ENCODE results near the gene PRR5L. TPM values are rescaled to one million over a fixed set of nuclear protein-coding genes. Genes with fewer than 3 reads are reported as not detected.

PRR5L gene
- total RNA-seq, 1 experiment from 2014 or later, result not detected

DNA sequence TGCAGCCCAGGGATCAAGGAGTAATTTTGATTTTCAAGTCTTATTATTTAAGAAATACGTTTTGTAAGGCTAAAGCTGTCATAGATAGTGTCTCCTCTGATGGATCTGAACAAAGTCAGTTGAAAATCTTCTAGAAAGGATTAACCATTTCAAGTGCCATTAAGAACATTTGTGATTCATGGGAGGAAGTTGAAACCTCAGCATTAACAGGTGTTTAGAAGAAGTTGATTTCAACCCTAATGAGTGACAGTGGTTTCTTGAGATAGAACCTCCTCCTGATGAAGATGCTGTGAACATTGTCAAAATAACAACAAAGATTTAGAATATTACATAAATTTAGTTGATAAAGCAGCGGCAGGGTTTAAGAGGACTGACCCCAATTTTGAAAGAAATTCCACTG lies 61.7 kb downstream of the PRR5L start:
- Mint-ChIP-seq H3K27me3 (ENCODE audit: insufficient read depth, unreplicated experiment) (no peaks in the 10 kb centered on the region), H3K4me1 (ENCODE audit: low read depth, unreplicated experiment) (peaks cover 16% of the 10 kb centered on the region), H3K36me3 (ENCODE audit: insufficient read depth, unreplicated experiment) (no peaks in the 10 kb centered on the region), H3K9me3 (ENCODE audit: unreplicated experiment) (no peaks in the 10 kb centered on the region), H3K27ac (ENCODE audit: unreplicated experiment) (no peak overlapping the region), H3K4me3 (ENCODE audit: unreplicated experiment) (no peak overlapping the region)
- H3K27me3 ChIP-seq (replicated peaks; ENCODE audit: control insufficient read depth, insufficient read depth, low read length), result no peaks in the 10 kb centered on the region; the same call in 1 of the 2 replicates
- no peak overlapping the region for H3K4me3 ChIP-seq (ENCODE audit: low read depth, low read length)
- CTCF ChIA-PET, result interaction anchor here (1.4 kb wide), 1 partner anchor 121 kb away, joined by 3 read pairs; no protein-coding TSS in a partner anchor
- POLR2A ChIA-PET, result no interaction called here
- DNase-seq, result no peak
- BruUV-seq (replicated peaks), result no TSS peak
- TF ChIP-seq CTCF (IDR thresholded peaks at IDR 0.05; ENCODE audit: insufficient read depth in 1 of 2, low read depth in 1 of 2, low read length in 1 of 2, severe bottlenecking in 1 of 2, unreplicated experiment in 1 of 2), result no peak
- H3K36me3 ChIP-seq (ENCODE audit: control insufficient read depth, insufficient read depth, low read length), result no peaks in the 10 kb centered on the region
- H3K4me1 ChIP-seq, result peaks cover 4% of the 10 kb centered on the region; the same call in 1 of the 2 replicates
- intact Hi-C loops (cut with micrococcal nuclease; ENCODE audit: unreplicated experiment), result no loop called here
- no peaks in the 10 kb centered on the region for H3K9me3 ChIP-seq

GRCh38 chr11:36358436-36358835 lies 62.3 kb downstream of the PRR5L start:
- Mint-ChIP-seq H3K4me1 (ENCODE audit: low read depth, unreplicated experiment) (peaks cover 15% of the 10 kb centered on the region), H3K4me3 (ENCODE audit: unreplicated experiment) (no peak overlapping the region), H3K27ac (ENCODE audit: unreplicated experiment) (no peak overlapping the region), H3K27me3 (ENCODE audit: insufficient read depth, unreplicated experiment) (no peaks in the 10 kb centered on the region), H3K36me3 (ENCODE audit: insufficient read depth, unreplicated experiment) (no peaks in the 10 kb centered on the region), H3K9me3 (ENCODE audit: unreplicated experiment) (no peaks in the 10 kb centered on the region)
- ChIA-PET CTCF (no interaction called here), POLR2A (no interaction called here)
- BruUV-seq (replicated peaks), result no TSS peak
- no peak for TF ChIP-seq CTCF (IDR thresholded peaks at IDR 0.05; ENCODE audit: insufficient read depth in 1 of 2, low read depth in 1 of 2, low read length in 1 of 2, severe bottlenecking in 1 of 2, unreplicated experiment in 1 of 2)
- Histone ChIP-seq H3K4me1 (peaks cover 4% of the 10 kb centered on the region; the same call in 1 of the 2 replicates), H3K36me3 (ENCODE audit: control insufficient read depth, insufficient read depth, low read length) (no peaks in the 10 kb centered on the region), H3K27me3 (replicated peaks; ENCODE audit: control insufficient read depth, insufficient read depth, low read length) (no peaks in the 10 kb centered on the region; the same call in 1 of the 2 replicates), H3K9me3 (no peaks in the 10 kb centered on the region), H3K4me3 (ENCODE audit: low read depth, low read length) (no peak overlapping the region)
- intact Hi-C loops (cut with micrococcal nuclease; ENCODE audit: unreplicated experiment), result no loop called here
- no peak for DNase-seq

GRCh38 chr11:36360318-36360717 lies 64.2 kb downstream of the PRR5L start:
- Histone ChIP-seq H3K27me3 (replicated peaks; ENCODE audit: control insufficient read depth, insufficient read depth, low read length) (no peaks in the 10 kb centered on the region; the same call in 1 of the 2 replicates), H3K9me3 (no peaks in the 10 kb centered on the region), H3K4me3 (ENCODE audit: low read depth, low read length) (no peak overlapping the region), H3K4me1 (no peaks in the 10 kb centered on the region), H3K36me3 (ENCODE audit: control insufficient read depth, insufficient read depth, low read length) (no peaks in the 10 kb centered on the region)
- BruUV-seq (replicated peaks), result no TSS peak
- intact Hi-C loops (cut with micrococcal nuclease; ENCODE audit: unreplicated experiment), result no loop called here
- no peak for DNase-seq
- Mint-ChIP-seq H3K27me3 (ENCODE audit: insufficient read depth, unreplicated experiment) (peaks cover 3% of the 10 kb centered on the region), H3K27ac (ENCODE audit: unreplicated experiment) (no peak overlapping the region), H3K36me3 (ENCODE audit: insufficient read depth, unreplicated experiment) (no peaks in the 10 kb centered on the region), H3K9me3 (ENCODE audit: unreplicated experiment) (no peaks in the 10 kb centered on the region), H3K4me3 (ENCODE audit: unreplicated experiment) (no peak overlapping the region), H3K4me1 (ENCODE audit: low read depth, unreplicated experiment) (no peaks in the 10 kb centered on the region)
- CTCF ChIA-PET, result no interaction called here
- no peak for TF ChIP-seq CTCF (IDR thresholded peaks at IDR 0.05; ENCODE audit: insufficient read depth in 1 of 2, low read depth in 1 of 2, low read length in 1 of 2, severe bottlenecking in 1 of 2, unreplicated experiment in 1 of 2)
- POLR2A ChIA-PET, result no interaction called here
